Skeletal muscle satellite cell (primary cell): Measurements from ENCODE around the gene XCR1.

ENCODE experiments used
- H3K27me3 ChIP-seq: 2 replicates; pipeline ENCODE4 v1.7.0; 2013; ENCODE audit warnings: low read length; ENCODE audit not compliant: control insufficient read depth, insufficient read depth
- H3K36me3 ChIP-seq: 2 replicates; pipeline ENCODE4 v1.7.0; 2013; ENCODE audit warnings: mild to moderate bottlenecking, control low read depth, low read length; ENCODE audit not compliant: insufficient read depth
- H3K4me1 ChIP-seq: 2 replicates; pipeline ENCODE4 v1.7.0; 2013; ENCODE audit warnings: low read length; ENCODE audit not compliant: control insufficient read depth, insufficient read depth
- H3K4me2 ChIP-seq: 2 replicates; pipeline ENCODE4 v1.7.0; 2013; ENCODE audit warnings: mild to moderate bottlenecking, low read length
- H3K4me3 ChIP-seq: 2 replicates; pipeline ENCODE4 v1.7.0; 2013; ENCODE audit warnings: low read length
- H3K9ac ChIP-seq: 2 replicates; pipeline ENCODE4 v1.7.0; 2013; ENCODE audit warnings: mild to moderate bottlenecking, low read depth, low read length, moderate library complexity
- H3K9me3 ChIP-seq: replicated peaks from 2 replicates; pipeline ENCODE4 v1.7.0; 2013; ENCODE audit warnings: mild to moderate bottlenecking, control low read depth, low read length

The XCR1 gene

DNA sequence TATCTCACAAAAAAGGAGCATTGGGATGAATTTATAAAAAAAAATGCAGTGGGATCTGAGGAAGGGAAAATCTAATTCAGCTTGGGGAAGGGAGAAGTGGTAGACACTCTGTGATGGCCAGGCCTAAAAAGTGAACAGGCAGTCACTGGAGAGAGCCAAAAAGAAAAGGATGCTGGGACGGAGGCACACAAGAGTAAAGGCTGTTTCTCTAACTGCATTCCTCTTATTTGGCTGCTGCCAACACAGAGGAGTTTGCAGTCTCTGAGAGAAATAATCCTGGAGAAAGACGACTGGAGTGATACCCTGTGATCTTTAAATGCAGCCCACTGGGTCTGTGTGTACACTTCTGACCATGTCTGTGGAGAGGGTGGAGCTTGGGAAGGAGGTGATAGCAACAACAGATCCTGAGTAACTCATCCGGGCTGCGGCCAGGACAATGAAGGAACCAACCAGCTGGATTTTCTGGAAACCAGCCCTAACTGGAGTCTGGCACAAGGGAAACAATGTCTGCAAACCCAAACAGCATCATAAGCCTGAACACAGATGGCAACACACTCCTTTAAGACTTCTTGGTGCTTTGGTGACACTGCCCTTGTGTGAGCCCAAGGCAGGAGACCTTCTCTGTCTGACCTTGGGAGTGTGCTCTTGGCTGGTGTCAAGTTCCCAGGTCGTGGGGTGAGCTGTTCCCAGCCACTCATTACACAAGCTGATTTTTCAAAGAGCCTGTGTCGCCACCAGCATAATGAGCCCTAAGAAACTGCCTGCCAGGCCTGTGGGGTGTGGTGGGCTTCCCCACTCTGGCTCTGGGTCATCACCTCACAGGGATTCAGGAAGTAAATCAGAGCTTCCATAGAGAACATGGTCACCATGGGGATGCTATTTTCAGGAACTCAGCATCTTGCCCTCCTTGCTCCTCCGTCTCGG, 39.7 kb downstream of the XCR1 start:
- Histone ChIP-seq H3K27me3 (no peaks in the 10 kb centered on the region), H3K36me3 (peaks cover 1% of the 10 kb centered on the region), H3K9me3 (no peaks in the 10 kb centered on the region), H3K4me2 (peak overlapping the region; percentile 2), H3K9ac (no peak overlapping the region), H3K4me3 (no peak overlapping the region), H3K4me1 (peaks cover 46% of the 10 kb centered on the region)

GRCh38 chr3:45986303-45986982, 40.8 kb downstream of the XCR1 start:
- peaks cover 52% of the 10 kb centered on the region for H3K4me1 ChIP-seq

GRCh38 chr3:45985532-45986302, 41.6 kb downstream of the XCR1 start:
- H3K9me3 ChIP-seq, result no peaks in the 10 kb centered on the region

More at GRCh38 chr3:45986303-45986982, 40.8 kb downstream of the XCR1 start:
- Histone ChIP-seq H3K9me3 (no peaks in the 10 kb centered on the region), H3K4me2 (peak overlapping the region; percentile 64), H3K27me3 (no peaks in the 10 kb centered on the region), H3K4me3 (no peak overlapping the region), H3K36me3 (peaks cover 3% of the 10 kb centered on the region), H3K9ac (peak overlapping the region; percentile 75)

GRCh38 chr3:45984331-45985312, 42.7 kb downstream of the XCR1 start:
- Histone ChIP-seq H3K4me2 (no peak overlapping the region), H3K4me3 (no peak overlapping the region), H3K27me3 (no peaks in the 10 kb centered on the region), H3K36me3 (peaks cover 3% of the 10 kb centered on the region), H3K4me1 (peaks cover 61% of the 10 kb centered on the region), H3K9ac (no peak overlapping the region), H3K9me3 (no peaks in the 10 kb centered on the region)

More at GRCh38 chr3:45985532-45986302, 41.6 kb downstream of the XCR1 start:
- H3K27me3 ChIP-seq, result no peaks in the 10 kb centered on the region
- peaks cover 60% of the 10 kb centered on the region for H3K4me1 ChIP-seq
- peak overlapping the region; percentile 64 for H3K4me2 ChIP-seq
- peaks cover 3% of the 10 kb centered on the region for H3K36me3 ChIP-seq
- peak overlapping the region; percentile 75 for H3K9ac ChIP-seq
- no peak overlapping the region for H3K4me3 ChIP-seq

GRCh38 chr3:45983770-45984169, 43.5 kb downstream of the XCR1 start:
- Histone ChIP-seq H3K27me3 (no peaks in the 10 kb centered on the region), H3K4me2 (no peak overlapping the region), H3K4me3 (no peak overlapping the region), H3K36me3 (peaks cover 7% of the 10 kb centered on the region), H3K4me1 (peaks cover 52% of the 10 kb centered on the region), H3K9me3 (no peaks in the 10 kb centered on the region), H3K9ac (no peak overlapping the region)

DNA sequence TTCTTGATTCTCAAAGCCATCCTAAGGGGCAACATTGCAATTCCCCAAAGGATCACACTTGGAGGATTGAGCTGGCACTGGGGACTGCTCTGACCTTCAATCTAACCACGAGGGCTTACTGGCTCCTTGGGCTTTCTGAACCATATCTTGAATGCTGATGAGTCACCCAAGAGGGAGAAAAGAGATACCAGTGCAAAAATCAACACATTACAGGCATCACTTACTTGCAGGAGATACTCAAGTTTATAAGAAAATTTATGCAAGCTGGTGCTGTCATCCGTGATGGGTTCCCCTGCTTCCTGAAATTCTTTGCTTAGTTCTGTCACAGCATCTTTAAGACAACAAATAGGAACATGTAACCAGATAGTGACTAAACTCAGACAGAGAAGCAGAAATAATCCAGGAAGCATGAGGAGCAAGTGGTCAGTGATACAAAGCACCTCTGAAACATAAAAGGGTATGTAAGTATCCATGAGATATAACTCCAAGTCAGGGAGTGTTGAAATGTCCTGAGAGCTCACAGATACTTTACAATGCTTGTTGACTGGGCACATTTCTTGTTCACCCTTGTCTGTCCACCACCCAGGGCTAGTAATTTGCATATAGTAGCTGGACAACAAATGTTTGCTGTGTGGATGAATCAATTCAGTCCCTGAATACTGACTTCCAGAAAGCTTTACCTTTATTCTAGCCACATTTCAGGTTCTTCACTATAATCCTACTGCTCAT, 45.8 kb downstream of the XCR1 start:
- H3K9ac ChIP-seq, result no peak overlapping the region
- no peak overlapping the region for H3K4me3 ChIP-seq
- H3K27me3 ChIP-seq, result no peaks in the 10 kb centered on the region
- peaks cover 13% of the 10 kb centered on the region for H3K36me3 ChIP-seq
- H3K9me3 ChIP-seq, result no peaks in the 10 kb centered on the region
- H3K4me1 ChIP-seq, result peaks cover 30% of the 10 kb centered on the region
- H3K4me2 ChIP-seq, result no peak overlapping the region

DNA sequence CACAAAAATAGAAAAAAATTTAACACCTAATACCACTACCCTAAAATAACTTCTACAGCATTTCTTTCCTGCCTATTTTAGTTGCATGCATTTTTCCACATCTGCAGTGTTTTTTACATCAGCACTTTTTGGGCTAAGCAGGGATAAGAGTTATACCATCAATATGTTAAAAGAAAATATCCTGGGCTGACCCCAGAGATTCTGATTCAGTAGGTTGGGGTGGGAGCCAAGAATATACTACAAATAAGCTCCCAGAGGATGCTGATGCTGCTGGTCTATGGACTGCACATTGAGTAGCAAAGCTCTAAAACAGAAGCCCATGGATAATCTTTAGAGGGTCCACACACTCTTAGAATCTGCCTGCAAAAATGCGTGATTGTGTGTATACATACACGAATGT, 46.5 kb downstream of the XCR1 start:
- no peak overlapping the region for H3K4me2 ChIP-seq
- H3K4me1 ChIP-seq, result peaks cover 23% of the 10 kb centered on the region
- H3K36me3 ChIP-seq, result peaks cover 18% of the 10 kb centered on the region
- no peak overlapping the region for H3K9ac ChIP-seq
- no peaks in the 10 kb centered on the region for H3K27me3 ChIP-seq
- no peaks in the 10 kb centered on the region for H3K9me3 ChIP-seq
- H3K4me3 ChIP-seq, result no peak overlapping the region

DNA sequence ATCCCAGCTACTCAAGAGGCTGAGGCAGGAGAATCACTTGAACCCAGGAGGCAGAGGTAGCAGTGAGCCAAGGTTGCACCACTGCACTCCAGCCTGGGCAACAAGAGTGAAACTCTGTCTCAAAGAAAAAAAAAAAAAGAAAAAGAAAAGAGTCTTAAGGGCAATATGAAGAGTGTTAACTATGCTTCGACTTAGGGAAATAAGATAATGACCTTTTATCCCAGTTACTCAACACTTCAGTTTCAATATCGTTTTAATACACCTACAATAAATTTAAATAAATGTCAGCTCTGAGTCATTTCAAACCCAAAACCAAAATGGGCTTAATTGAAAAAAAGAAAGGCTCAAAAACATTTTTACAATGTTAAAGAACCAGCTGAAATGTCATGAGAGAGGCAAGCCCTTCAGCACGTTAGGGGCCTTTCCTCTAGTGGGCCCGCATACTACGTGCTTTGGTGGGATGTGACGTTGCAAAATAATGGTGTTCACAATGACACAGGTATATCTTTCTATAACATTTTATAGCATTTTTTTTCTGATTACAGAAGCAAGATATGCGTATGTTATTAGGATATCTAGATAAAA, 47.0 kb downstream of the XCR1 start:
- Histone ChIP-seq H3K4me3 (no peak overlapping the region), H3K9ac (no peak overlapping the region), H3K4me2 (no peak overlapping the region), H3K36me3 (peaks cover 23% of the 10 kb centered on the region), H3K9me3 (no peaks in the 10 kb centered on the region), H3K4me1 (peaks cover 18% of the 10 kb centered on the region), H3K27me3 (no peaks in the 10 kb centered on the region)

DNA sequence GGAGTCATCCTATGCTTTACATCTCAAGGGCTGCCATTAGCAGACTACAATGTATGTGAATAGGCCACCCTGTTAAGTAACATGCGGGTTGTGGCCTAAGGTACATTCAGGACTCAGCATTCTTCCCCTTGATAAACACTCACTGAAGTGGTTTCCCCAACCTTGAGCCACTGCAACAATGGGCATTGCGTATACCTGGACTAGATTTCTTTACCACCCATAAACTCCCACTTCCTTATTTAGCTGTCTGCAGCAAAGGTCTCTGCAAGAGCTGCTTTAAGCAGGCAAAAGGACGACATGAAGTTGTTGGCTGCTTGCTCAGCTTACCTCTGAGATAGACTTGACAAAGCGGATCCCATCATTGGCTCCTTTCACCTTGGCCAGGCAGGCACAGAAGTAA, 47.9 kb downstream of the XCR1 start:
- H3K4me3 ChIP-seq, result no peak overlapping the region
- H3K9ac ChIP-seq, result no peak overlapping the region
- no peak overlapping the region for H3K4me2 ChIP-seq
- peaks cover 29% of the 10 kb centered on the region for H3K36me3 ChIP-seq
- H3K9me3 ChIP-seq, result no peaks in the 10 kb centered on the region
- H3K27me3 ChIP-seq, result no peaks in the 10 kb centered on the region
- peaks cover 16% of the 10 kb centered on the region for H3K4me1 ChIP-seq
